HUES48 (cell line): ENCODE data around the gene ATP4A.
A peak's percentile ranks its signal among the peaks of the same experiment; 100 is the strongest.

Experiments used
- H3K27ac ChIP-seq: one replicate; pipeline ENCODE4 v1.7.0; 2013; ENCODE audit warnings: low read depth, low read length, inconsistent platforms
- H3K27me3 ChIP-seq: 2 replicates; pipeline ENCODE4 v1.6.1; 2013; ENCODE audit warnings: mild to moderate bottlenecking, low read length; ENCODE audit not compliant: control insufficient read depth, insufficient read depth
- H3K36me3 ChIP-seq: 2 replicates; pipeline ENCODE4 v1.6.1; 2013; ENCODE audit warnings: low read length; ENCODE audit not compliant: control insufficient read depth, insufficient read depth
- H3K4me1 ChIP-seq: 2 replicates; pipeline ENCODE4 v1.6.1; 2013; ENCODE audit warnings: mild to moderate bottlenecking, low read length; ENCODE audit not compliant: control insufficient read depth, insufficient read depth
- H3K4me3 ChIP-seq: 2 replicates; pipeline ENCODE4 v1.5.1; 2013; ENCODE audit warnings: mild to moderate bottlenecking, low read depth, low read length
- H3K9ac ChIP-seq: 2 replicates; pipeline ENCODE4 v1.6.1; 2013; ENCODE audit warnings: mild to moderate bottlenecking, low read depth, low read length, moderate library complexity
- H3K9me3 ChIP-seq: 2 replicates; pipeline ENCODE4 v1.6.1; 2013; ENCODE audit warnings: low read length; ENCODE audit not compliant: control insufficient read depth, insufficient read depth

ATP4A gene

GRCh38 chr19:35549174-35549788 lies 14.2 kb downstream of the ATP4A start:
- Histone ChIP-seq H3K36me3 (peaks cover 37% of the 10 kb centered on the region), H3K4me1 (peaks cover 9% of the 10 kb centered on the region; the same call in 1 of the 2 replicates), H3K9ac (no peak overlapping the region), H3K4me3 (no peak overlapping the region), H3K27ac (no peak overlapping the region), H3K27me3 (no peaks in the 10 kb centered on the region), H3K9me3 (no peaks in the 10 kb centered on the region)

GRCh38 chr19:35546532-35546931 lies 16.9 kb downstream of the ATP4A start:
- Histone ChIP-seq H3K4me1 (peaks cover 13% of the 10 kb centered on the region; the same call in 1 of the 2 replicates), H3K4me3 (peak overlapping the region; percentile 78), H3K27me3 (no peaks in the 10 kb centered on the region), H3K27ac (no peak overlapping the region), H3K36me3 (peaks cover 59% of the 10 kb centered on the region), H3K9me3 (no peaks in the 10 kb centered on the region), H3K9ac (peak overlapping the region; percentile 88; the same call in 1 of the 2 replicates)

DNA sequence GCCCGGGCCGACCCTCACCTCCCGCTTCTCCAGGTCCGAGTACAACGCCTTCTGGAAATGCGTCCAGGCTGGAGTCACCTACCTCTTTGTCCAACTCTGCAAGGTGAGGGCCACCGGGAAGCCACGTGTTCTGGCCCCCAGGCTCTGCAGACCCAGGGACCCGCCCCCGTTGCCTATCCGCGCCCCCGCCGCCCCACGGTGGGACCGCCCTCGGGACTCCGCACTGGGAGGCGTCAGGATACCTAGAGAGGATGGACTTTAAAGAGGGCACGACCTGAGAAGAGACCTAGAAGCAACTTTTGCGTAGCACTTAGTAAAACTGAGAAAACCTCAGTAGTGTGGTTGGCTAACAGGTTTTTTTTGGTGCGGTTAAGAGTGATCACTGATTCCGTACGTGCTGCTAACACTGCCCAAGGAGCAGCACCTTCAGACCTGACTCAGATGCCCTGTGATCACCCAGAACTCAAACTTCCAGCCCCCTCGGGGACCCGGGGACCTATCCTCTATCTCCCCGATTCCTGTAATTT lies 17.5 kb downstream of the ATP4A start:
- H3K27me3 ChIP-seq = no peaks in the 10 kb centered on the region
- peak overlapping the region; percentile 75 for H3K27ac ChIP-seq
- peaks cover 63% of the 10 kb centered on the region for H3K36me3 ChIP-seq
- peak overlapping the region; percentile 88 for H3K9ac ChIP-seq
- peak overlapping the region; percentile 78 for H3K4me3 ChIP-seq
- H3K4me1 ChIP-seq = peaks cover 13% of the 10 kb centered on the region; the same call in 1 of the 2 replicates
- H3K9me3 ChIP-seq = no peaks in the 10 kb centered on the region

DNA sequence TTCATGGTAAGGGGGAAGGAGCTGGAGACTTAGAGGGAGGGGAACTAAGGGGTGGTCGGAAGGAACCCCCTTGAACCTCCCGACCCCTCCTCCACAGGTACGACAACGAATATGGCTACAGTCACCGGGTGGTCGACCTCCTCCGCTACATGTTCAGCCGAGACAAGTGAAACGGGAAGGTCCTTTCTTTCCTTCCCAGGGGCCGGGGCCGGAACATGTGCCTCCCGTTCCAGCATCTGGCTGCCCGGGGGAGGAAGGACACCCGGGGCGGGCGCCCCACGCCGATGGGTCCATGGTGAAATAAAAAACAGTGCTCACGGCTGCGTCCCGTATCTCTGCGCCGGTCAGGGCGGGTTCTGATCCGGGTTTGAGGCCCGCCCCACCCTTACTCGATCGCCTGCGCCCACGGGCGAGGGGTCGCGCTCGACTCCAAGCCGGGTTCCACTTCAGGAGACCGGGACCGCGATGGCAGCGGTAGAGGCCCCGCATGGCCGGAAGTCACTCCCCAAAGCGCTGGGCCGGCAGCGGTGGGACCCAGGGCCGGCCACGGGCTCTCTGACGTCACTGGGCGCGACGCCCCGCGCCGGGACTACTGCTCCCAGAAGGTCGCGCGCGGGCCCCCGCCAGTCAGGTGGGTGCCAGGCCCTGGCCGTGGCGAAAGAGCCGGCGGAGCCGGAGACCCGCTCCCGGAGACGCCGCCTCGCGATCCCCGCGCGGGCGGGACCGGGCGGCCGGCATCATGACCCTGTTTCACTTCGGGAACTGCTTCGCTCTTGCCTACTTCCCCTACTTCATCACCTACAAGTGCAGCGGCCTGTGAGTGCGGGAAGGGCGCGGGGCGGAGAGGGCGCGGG lies 18.2 kb downstream of the ATP4A start, which contains the start of gene TMEM147:
Gene TMEM147, plus strand, starts transcription at position 626 of the 854 bp plus-strand sequence. Its CDS starts 114 bp downstream, at position 740.
- Histone ChIP-seq H3K4me3 (peak within 1 kb of the TSS; percentile 78), H3K27ac (peak within 1 kb of the TSS; percentile 75), H3K9me3 (no peaks in the 10 kb centered on the region), H3K9ac (peak within 1 kb of the TSS; percentile 88), H3K4me1 (peaks cover 13% of the 10 kb centered on the region; the same call in 1 of the 2 replicates), H3K27me3 (no peaks in the 10 kb centered on the region), H3K36me3 (peaks cover 62% of the 10 kb centered on the region)

DNA sequence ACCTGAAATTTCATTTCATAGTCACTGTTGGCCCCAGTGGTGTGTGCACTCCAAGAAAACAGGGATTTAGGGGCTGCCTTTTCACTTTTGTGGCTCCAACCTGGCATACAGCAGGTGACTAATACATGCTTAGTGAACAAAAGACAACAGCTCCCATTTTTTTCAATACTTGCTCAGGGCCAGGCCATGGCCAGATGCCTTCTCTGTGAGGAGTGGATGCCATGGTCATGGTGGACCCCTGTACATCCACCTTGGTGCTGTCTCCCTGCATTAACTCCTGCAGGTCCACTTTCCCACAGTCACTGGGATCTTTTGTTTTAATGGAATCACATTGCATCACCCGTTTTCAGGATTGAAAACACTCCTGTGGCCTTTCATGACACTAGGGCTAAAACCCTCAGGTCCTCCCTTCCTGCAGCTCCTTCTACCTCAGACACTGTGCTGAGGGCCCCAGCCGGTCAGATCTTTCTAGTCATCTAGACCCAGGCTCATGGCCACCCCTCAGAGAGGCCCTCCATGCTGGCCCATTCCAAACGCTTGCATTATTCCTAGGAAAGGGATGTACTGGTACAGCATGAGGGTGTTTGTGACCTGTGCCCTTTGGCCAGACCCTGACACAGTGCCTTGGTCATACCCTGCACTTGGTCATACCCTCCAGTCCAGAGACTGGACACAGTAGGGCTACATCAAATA lies 19.2 kb downstream of the ATP4A start:
- Histone ChIP-seq H3K9ac (peak overlapping the region; percentile 88; the same call in 1 of the 2 replicates), H3K9me3 (no peaks in the 10 kb centered on the region), H3K27ac (no peak overlapping the region), H3K4me3 (peak overlapping the region; percentile 78), H3K4me1 (peaks cover 13% of the 10 kb centered on the region; the same call in 1 of the 2 replicates), H3K27me3 (no peaks in the 10 kb centered on the region), H3K36me3 (peaks cover 57% of the 10 kb centered on the region)

- Histone ChIP-seq H3K27ac (no peak overlapping the region), H3K4me3 (no peak overlapping the region), H3K27me3 (no peaks in the 10 kb centered on the region), H3K4me1 (peaks cover 13% of the 10 kb centered on the region; the same call in 1 of the 2 replicates), H3K9ac (no peak overlapping the region), H3K9me3 (no peaks in the 10 kb centered on the region), H3K36me3 (peaks cover 54% of the 10 kb centered on the region)
Observed at GRCh38 chr19:35543280-35544109, 20.0 kb downstream of the ATP4A start.

DNA sequence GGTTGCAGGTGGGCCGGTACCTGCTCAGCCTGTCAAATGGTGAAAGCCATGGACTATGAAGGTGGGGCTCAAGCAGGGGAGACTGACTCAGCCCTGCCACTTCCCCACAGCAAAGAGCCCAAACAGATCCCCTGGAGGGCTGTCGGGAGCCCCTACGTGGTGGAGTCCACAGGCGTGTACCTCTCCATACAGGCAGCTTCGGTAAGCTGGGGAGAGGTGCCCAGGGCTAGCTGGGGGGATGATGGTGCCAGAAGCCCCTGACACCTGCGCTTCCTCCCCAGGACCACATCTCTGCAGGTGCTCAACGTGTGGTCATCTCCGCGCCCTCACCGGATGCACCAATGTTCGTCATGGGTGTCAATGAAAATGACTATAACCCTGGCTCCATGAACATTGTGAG lies 21.2 kb downstream of the ATP4A start:
- Histone ChIP-seq H3K4me3 (no peak overlapping the region), H3K9me3 (no peaks in the 10 kb centered on the region), H3K4me1 (peaks cover 13% of the 10 kb centered on the region; the same call in 1 of the 2 replicates), H3K27me3 (no peaks in the 10 kb centered on the region), H3K27ac (no peak overlapping the region), H3K9ac (no peak overlapping the region), H3K36me3 (peaks cover 43% of the 10 kb centered on the region)

DNA sequence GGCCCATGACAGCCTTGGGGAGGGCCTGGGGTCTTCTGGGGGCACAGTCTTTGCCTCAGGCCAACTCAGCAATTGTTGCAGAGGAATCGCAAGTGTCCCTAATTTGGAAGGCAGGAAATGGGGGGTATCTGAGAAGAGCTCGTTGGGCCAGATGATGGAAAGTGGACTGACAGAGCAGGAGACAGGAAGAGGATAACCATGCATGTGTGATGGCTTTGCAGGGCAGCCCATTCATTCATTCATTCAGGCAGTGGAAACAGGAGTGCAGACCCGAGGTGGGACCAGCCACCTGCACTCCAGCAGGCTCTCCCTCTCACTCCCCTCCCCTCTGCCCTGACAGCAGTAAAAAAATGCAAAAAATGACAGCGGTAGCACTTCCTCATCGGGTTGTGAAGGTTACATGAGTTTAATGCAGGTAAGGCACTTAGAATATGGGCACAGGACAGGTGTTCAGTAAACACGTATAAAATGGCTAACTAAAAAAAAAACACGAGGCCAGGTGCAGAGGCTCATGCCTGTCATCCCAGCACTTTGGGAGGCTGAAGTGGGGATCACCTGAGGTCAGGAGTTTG lies 23.0 kb downstream of the ATP4A start:
- Histone ChIP-seq H3K9me3 (no peaks in the 10 kb centered on the region), H3K4me3 (no peak overlapping the region), H3K4me1 (peaks cover 13% of the 10 kb centered on the region), H3K36me3 (peaks cover 34% of the 10 kb centered on the region), H3K27ac (no peak overlapping the region), H3K27me3 (no peaks in the 10 kb centered on the region), H3K9ac (no peak overlapping the region)

DNA sequence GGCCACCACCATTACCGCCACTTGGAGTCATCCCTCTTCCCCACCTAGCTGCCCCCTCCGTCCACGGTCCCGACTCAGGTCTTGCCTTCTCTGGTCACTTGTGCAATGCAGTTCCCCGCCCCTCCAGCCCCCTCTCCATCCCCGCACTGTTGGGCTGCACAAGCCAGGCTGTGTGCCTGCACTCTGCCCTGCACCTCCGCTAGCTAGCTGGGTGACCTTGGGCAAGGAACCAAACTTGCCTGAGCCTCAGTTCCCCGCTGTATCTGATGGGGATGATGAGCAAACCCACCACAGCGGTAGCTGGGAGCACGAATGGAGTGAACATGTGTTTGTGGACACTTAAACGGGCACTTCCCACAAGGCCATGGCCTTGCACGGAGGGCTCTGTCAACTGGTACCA lies 23.6 kb downstream of the ATP4A start:
- Histone ChIP-seq H3K27ac (no peak overlapping the region), H3K9me3 (no peaks in the 10 kb centered on the region), H3K27me3 (no peaks in the 10 kb centered on the region), H3K36me3 (peaks cover 34% of the 10 kb centered on the region), H3K9ac (no peak overlapping the region), H3K4me3 (no peak overlapping the region), H3K4me1 (peaks cover 13% of the 10 kb centered on the region)

- no peaks in the 10 kb centered on the region for H3K27me3 ChIP-seq
- no peaks in the 10 kb centered on the region for H3K9me3 ChIP-seq
- H3K4me1 ChIP-seq = peaks cover 10% of the 10 kb centered on the region
- peak overlapping the region; percentile 12 for H3K27ac ChIP-seq
- peaks cover 34% of the 10 kb centered on the region for H3K36me3 ChIP-seq
- H3K9ac ChIP-seq = no peak overlapping the region
- no peak overlapping the region for H3K4me3 ChIP-seq
Observed at GRCh38 chr19:35539314-35539713, 24.1 kb downstream of the ATP4A start.
